Astrocyte of the spinal cord (primary cell): ENCODE data around the gene WDR4.
"Not testable (repeated sequence)": the region's sequence is repeated elsewhere in the genome, so short reads cannot be mapped to it uniquely, and the experiment has no call there.

Source experiments
- DNase-seq: peaks from one replicate; pipeline ENCODE4 v3.0.0; 2011; ENCODE audit warnings: low read depth, low spot score
- H3K4me3 ChIP-seq: 2 replicates; pipeline ENCODE4 v1.5.1; 2011; ENCODE audit warnings: low read depth, mild to moderate bottlenecking, low read length, moderate library complexity
- in situ Hi-C: cut with HindIII; loops from 2 replicates; pipeline ENCODE4 v1.10.0; 2017; ENCODE audit warnings: low sequenced_read_pairs
- TF ChIP-seq, protein P1 (sequence below): IDR thresholded peaks from 2 replicates; pipeline ENCODE4 v1.5.1; 2012; ENCODE audit warnings: low read depth, mild to moderate bottlenecking, low read length, inconsistent platforms

The WDR4 gene

DNA sequence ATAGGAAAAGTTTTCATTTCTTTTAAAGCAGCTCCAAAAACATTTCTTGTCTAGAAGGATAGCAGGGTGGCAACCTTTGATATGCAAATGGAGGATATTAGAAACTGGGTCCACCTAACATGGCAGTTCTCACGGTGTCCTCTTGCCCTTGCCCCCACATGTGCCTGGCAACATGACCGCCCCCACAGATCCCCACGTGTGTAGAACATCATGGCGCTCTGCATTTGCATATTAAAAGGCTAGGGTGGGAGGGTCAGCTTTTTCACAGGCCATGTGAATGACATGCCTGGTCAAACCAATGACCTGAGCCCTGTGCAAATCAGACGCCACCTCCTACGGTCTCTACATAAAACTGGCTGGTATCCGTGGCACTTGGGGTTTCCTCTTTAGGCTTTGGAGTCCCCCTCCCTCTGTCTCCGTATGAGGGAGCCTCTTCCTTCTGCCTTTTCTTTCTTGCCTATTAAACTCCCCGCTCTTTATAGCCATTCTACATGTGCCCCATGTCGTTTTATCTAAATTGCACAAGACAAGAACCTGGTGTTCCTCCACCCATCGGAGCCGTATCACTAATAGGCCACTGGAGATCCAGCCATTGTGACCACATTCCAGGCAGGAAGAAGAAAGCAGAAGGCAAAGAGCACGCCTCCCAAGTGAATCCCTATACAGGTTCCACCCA, 71.3 kb downstream of the WDR4 start:
- no peak for DNase-seq
- TF ChIP-seq, protein P1, sequence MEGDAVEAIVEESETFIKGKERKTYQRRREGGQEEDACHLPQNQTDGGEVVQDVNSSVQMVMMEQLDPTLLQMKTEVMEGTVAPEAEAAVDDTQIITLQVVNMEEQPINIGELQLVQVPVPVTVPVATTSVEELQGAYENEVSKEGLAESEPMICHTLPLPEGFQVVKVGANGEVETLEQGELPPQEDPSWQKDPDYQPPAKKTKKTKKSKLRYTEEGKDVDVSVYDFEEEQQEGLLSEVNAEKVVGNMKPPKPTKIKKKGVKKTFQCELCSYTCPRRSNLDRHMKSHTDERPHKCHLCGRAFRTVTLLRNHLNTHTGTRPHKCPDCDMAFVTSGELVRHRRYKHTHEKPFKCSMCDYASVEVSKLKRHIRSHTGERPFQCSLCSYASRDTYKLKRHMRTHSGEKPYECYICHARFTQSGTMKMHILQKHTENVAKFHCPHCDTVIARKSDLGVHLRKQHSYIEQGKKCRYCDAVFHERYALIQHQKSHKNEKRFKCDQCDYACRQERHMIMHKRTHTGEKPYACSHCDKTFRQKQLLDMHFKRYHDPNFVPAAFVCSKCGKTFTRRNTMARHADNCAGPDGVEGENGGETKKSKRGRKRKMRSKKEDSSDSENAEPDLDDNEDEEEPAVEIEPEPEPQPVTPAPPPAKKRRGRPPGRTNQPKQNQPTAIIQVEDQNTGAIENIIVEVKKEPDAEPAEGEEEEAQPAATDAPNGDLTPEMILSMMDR, result no peak
- in situ Hi-C loops, result no loop called here
- no peak overlapping the region for H3K4me3 ChIP-seq

DNA sequence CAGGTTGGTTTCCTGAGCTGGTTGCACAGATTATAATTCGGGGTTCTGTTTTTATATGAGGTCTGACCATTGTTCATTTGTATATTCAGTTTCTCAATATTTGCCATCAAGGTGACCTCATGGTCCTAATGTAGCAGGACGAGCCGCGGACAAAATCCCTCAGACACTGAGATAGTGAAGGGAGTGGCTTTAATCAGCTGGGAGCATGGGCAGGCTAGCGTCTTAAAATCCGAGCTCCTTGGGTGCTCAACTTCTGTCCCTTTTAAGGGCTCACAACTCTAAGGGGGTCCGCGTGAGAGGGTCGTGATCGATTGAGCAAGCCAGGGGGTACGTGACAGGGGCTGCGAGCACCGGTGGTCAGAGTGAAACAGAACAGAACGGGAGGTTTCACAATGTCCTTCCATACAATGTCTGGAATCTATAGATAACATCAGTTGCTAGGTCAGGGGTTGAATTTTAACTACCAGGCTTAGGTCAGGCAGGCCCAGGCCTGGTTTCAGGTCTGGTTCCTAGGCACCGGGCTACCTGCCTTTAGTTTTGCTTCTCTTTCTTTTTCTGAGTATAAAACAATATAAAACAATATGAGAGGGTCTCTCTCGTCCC, 71.9 kb downstream of the WDR4 start:
- in situ Hi-C loops, H3K4me3 ChIP-seq, DNase-seq: not testable (repeated sequence)

DNA sequence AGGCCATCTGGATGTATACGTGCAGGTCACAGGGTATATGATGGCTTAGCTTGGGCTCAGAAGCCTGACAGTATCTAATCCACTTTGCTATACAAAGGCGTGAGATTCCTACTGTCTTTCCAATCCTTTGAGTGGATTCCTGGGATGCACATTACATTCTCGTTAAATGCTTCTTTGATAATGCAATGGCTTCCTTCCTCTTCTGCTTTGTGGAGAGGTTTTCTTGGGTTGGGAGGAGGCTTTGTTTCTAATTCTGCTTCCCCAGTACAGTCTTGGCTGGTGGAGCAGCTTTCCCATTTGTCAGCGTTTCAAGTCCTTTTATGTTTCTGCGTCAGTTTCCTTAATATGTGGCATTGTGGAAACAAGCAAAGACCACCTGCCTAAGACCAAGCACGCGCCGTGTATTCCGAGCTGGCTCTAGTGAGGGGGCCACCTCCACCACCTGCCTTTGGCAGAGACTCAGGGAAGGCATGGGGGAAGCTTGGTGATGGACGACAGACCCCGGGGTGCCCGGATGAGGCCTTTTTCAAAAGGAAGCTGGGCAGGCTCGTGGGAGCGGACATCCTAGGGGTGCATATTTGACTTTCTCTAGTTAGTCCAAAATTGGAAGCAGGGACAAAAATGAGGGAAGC, 72.7 kb downstream of the WDR4 start:
- TF ChIP-seq, protein P1, result no peak
- in situ Hi-C loops, result no loop called here
- H3K4me3 ChIP-seq, result no peak overlapping the region
- no peak for DNase-seq

DNA sequence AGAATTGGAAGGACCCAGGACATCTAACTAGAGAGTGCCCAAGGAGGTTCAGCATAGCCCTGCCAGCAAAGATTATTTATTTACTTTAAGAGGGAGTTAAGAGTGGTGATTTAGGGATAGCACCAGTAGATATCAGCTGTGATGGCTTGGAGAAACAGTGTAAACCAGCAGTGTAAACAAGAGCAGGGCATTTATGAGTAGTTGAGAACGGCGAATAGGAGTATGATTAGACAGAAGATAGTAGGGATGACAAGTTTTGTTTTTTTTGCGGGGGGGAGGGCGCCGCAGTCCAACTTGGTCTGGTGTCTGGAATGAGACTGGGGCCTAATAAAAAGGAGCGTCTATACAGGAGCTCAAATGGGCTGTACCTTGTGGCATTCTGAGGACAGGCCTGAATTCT, 77.7 kb downstream of the WDR4 start:
- in situ Hi-C loops, H3K4me3 ChIP-seq, DNase-seq: not testable (repeated sequence)

DNA sequence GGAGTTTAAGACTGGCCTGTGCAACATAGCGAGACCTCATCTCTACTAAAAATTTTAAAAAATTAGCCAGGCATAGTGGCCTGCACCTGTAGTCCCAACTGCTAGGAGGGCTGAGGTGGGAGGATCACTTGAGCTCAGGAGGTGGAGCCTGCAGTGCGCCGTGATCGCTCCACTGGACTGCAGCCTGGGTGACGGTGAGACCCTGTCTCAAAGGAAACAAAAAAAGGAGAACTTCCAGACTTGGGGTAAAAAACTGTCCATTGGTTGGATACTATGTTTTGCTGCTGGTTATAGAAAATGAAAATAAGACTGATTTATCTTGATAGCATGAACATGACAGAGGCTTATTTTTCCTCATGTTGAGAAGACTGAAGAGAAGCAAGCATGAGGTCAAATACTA, 79.4 kb downstream of the WDR4 start:
- no peak overlapping the region for H3K4me3 ChIP-seq
- in situ Hi-C loops, result no loop called here
- DNase-seq, result no peak
- TF ChIP-seq, protein P1, result no peak

DNA sequence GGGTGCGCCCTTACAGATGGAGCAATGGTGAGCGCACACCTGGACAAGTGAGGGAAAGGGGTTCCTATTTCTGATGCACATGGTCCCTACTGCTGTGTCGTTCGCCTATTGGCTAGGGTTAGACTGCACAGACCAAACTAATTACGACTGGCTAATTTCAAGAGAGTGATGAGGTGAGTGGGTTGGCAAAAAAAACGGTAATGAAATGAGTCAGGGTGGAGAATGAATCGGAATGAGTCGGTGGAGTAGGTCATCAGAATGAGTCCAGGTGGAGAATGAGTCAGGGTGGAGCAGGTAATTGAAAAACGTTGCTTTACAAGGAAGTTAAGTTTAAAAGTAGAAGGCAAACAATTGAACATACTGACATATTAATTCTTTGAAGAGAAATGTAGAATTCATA, 79.8 kb downstream of the WDR4 start:
- in situ Hi-C loops, result no loop called here
- TF ChIP-seq, protein P1, result no peak
- no peak overlapping the region for H3K4me3 ChIP-seq
- DNase-seq, result no peak
